ENCODE data around the gene COG5.

COG5 gene

DNA sequence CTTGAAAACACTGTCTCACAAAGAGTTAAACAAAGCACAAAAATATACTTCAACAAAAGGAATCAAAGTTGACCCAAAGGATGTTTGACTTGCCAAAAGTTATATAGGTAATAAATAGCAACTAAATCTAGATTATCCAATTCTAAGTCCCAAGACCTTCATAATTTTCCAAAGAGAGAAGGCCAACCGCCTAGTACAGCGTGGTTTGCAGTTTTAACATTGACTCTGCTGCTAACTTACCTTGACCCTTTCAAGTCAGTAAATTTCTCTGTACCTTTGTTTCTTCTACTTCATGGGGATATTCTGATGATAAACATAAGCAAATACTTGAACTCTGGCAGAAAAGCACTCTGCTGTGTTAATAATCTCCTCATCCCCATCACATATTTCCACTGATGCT is 95.7 kb downstream of the COG5 start:
- H3K4me3 ChIP-seq (ENCODE audit: low read depth, low read length) = no peak overlapping the region
- TF ChIP-seq ZNF404 (tag by site-specific recombination; IDR thresholded peaks at IDR 0.05) = no peak
- TF ChIP-seq, protein P1, sequence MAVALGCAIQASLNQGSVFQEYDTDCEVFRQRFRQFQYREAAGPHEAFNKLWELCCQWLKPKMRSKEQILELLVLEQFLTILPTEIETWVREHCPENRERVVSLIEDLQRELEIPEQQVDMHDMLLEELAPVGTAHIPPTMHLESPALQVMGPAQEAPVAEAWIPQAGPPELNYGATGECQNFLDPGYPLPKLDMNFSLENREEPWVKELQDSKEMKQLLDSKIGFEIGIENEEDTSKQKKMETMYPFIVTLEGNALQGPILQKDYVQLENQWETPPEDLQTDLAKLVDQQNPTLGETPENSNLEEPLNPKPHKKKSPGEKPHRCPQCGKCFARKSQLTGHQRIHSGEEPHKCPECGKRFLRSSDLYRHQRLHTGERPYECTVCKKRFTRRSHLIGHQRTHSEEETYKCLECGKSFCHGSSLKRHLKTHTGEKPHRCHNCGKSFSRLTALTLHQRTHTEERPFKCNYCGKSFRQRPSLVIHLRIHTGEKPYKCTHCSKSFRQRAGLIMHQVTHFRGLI (tag by site-specific recombination; IDR thresholded peaks at IDR 0.05) = peak; percentile 95
- no peaks in the 10 kb centered on the region for H3K9me3 ChIP-seq (ENCODE audit: control insufficient read depth, insufficient read depth, low read depth, low read length)
- no peaks in the 10 kb centered on the region for H3K36me3 ChIP-seq (ENCODE audit: control insufficient read depth in 2 of 2, insufficient read depth in 1 of 2, low read length in 2 of 2)
- no peak overlapping the region for H3K27ac ChIP-seq (ENCODE audit: extremely low read depth, low read depth, low read length)
- H3K4me1 ChIP-seq (ENCODE audit: control insufficient read depth, insufficient read depth, low read length) = no peaks in the 10 kb centered on the region
- ChIA-PET CTCF (interaction anchor here (0.7 to 1.3 kb wide), 2 partner anchors 14 to 33 kb away, joined by 3 to 5 read pairs; no protein-coding TSS in a partner anchor), POLR2A (no interaction called here)

DNA sequence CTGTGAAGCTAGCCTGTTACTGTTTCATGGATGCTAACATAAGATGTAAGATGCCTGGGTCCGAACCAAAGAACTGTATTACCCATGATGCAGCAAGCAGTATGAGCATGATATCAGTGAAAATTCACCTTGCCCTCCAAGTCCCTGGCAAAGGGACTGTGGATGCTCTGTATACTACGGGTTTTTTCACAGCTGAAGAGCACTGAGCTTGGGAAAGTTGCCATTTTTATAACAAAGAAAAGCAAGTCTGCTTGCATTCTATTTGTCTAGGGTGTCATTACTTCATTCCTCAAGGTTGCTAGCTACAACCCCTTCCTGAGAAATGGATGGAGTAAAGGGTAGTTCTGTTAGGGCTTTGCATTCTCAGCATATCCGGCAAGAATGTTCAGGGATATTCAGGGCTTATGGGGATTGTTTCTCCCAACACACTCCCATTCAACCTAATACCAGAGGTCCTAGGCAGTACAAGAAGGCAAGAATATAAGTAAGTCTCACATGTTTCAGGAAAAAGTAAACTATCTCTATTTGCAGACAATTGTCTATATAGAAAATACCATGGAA is 99.0 kb downstream of the COG5 start:
- Histone ChIP-seq H3K9me3 (ENCODE audit: control insufficient read depth, insufficient read depth, low read depth, low read length) (no peaks in the 10 kb centered on the region), H3K4me1 (ENCODE audit: control insufficient read depth, insufficient read depth, low read length) (no peaks in the 10 kb centered on the region), H3K4me3 (ENCODE audit: low read depth, low read length) (no peak overlapping the region), H3K27ac (ENCODE audit: extremely low read depth, low read depth, low read length) (no peak overlapping the region), H3K36me3 (ENCODE audit: control insufficient read depth in 2 of 2, insufficient read depth in 1 of 2, low read length in 2 of 2) (no peaks in the 10 kb centered on the region)
- POLR2A ChIA-PET = no interaction called here
- TF ChIP-seq ZNF16 (tag by site-specific recombination; IDR thresholded peaks at IDR 0.05; ENCODE audit: low read depth) (no peak), ZNF777 (tag by site-specific recombination; IDR thresholded peaks at IDR 0.05; ENCODE audit: borderline replicate concordance) (no peak), ZFP37 (tag by site-specific recombination; IDR thresholded peaks at IDR 0.05) (no peak), ZNF624 (tag by site-specific recombination; IDR thresholded peaks at IDR 0.05) (no peak), ZNF24 (tag by site-specific recombination; IDR thresholded peaks at IDR 0.05) (no peak), ZXDB (tag by site-specific recombination; IDR thresholded peaks at IDR 0.05) (no peak), ZNF324 (tag by site-specific recombination; IDR thresholded peaks at IDR 0.05) (no peak), OSR2 (tag by site-specific recombination; IDR thresholded peaks at IDR 0.05) (no peak), HOXD13 (CRISPR knock-in tag; IDR thresholded peaks at IDR 0.05; ENCODE audit: borderline replicate concordance) (no peak)
- TF ChIP-seq, protein P2, sequence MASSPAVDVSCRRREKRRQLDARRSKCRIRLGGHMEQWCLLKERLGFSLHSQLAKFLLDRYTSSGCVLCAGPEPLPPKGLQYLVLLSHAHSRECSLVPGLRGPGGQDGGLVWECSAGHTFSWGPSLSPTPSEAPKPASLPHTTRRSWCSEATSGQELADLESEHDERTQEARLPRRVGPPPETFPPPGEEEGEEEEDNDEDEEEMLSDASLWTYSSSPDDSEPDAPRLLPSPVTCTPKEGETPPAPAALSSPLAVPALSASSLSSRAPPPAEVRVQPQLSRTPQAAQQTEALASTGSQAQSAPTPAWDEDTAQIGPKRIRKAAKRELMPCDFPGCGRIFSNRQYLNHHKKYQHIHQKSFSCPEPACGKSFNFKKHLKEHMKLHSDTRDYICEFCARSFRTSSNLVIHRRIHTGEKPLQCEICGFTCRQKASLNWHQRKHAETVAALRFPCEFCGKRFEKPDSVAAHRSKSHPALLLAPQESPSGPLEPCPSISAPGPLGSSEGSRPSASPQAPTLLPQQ (tag by site-specific recombination; IDR thresholded peaks at IDR 0.05) = no peak
- CTCF ChIA-PET = interaction anchor here (0.8 to 2.8 kb wide), 8 partner anchors 15 to 415 kb away, joined by 3 to 28 read pairs (median 9); no protein-coding TSS in a partner anchor

DNA sequence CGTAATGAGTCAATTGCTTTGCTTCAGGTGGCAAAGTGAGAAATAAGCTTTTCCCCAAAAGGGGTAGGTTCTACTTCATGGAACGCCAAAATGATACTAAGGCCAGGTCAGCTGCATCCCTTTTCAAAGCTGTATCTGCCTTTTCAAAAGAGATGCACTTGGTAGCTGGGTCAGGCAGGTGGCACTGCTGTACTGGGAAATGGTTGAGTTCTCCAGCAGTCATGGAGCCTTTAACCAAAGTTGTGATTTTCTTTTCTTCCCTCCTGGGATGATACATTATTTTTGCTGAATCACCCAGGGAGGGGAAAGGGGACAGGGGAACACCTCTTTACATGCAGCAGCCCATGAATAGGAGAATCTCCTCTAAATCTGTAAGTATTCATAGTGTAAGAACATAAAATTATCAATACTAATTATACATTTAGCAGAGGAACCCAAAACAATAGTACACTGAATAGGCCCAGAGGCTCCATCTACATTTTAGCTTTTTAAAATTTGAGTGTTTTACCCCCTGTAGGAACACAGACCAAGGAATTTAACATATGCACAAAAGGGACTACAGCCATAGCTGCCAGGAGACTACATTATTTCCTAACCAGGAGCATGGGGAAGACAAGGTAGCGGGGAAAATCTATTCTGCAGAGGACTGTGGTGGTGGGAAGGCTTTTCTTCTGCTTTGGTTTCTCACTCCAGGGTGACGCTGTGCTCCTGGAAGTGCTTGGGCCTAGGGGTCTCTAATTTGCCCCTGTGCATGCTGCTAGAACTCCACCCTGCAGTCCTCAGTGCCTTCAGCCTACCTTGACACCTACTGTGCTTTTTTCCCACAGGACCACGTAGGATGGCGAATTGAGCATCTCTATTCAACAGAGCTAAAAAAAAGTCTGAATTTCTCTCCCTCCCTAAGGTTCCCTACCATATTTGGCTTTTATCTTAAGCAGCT is 100.3 kb downstream of the COG5 start:
- CTCF ChIA-PET = interaction anchor here (0.6 to 2.8 kb wide), 20 partner anchors 14 to 718 kb away, joined by 3 to 28 read pairs (median 4); no protein-coding TSS in a partner anchor
- H3K27ac ChIP-seq (ENCODE audit: extremely low read depth, low read depth, low read length) = no peak overlapping the region
- peak; percentile 61; the same call in 1 of the 2 replicates for TF ChIP-seq ZNF2 (tag by site-specific recombination; IDR thresholded peaks at IDR 0.05)
- TF ChIP-seq ZNF366 (tag by site-specific recombination; conservative IDR thresholded peaks at IDR 0.05) = peak; percentile 35; the same call in 1 of the 2 replicates
- TF ChIP-seq, protein P3, sequence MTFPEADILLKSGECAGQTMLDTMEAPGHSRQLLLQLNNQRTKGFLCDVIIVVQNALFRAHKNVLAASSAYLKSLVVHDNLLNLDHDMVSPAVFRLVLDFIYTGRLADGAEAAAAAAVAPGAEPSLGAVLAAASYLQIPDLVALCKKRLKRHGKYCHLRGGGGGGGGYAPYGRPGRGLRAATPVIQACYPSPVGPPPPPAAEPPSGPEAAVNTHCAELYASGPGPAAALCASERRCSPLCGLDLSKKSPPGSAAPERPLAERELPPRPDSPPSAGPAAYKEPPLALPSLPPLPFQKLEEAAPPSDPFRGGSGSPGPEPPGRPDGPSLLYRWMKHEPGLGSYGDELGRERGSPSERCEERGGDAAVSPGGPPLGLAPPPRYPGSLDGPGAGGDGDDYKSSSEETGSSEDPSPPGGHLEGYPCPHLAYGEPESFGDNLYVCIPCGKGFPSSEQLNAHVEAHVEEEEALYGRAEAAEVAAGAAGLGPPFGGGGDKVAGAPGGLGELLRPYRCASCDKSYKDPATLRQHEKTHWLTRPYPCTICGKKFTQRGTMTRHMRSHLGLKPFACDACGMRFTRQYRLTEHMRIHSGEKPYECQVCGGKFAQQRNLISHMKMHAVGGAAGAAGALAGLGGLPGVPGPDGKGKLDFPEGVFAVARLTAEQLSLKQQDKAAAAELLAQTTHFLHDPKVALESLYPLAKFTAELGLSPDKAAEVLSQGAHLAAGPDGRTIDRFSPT (tag by site-specific recombination; IDR thresholded peaks at IDR 0.05) = no peak
- TF ChIP-seq, protein P4, sequence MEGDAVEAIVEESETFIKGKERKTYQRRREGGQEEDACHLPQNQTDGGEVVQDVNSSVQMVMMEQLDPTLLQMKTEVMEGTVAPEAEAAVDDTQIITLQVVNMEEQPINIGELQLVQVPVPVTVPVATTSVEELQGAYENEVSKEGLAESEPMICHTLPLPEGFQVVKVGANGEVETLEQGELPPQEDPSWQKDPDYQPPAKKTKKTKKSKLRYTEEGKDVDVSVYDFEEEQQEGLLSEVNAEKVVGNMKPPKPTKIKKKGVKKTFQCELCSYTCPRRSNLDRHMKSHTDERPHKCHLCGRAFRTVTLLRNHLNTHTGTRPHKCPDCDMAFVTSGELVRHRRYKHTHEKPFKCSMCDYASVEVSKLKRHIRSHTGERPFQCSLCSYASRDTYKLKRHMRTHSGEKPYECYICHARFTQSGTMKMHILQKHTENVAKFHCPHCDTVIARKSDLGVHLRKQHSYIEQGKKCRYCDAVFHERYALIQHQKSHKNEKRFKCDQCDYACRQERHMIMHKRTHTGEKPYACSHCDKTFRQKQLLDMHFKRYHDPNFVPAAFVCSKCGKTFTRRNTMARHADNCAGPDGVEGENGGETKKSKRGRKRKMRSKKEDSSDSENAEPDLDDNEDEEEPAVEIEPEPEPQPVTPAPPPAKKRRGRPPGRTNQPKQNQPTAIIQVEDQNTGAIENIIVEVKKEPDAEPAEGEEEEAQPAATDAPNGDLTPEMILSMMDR (tag by site-specific recombination; IDR thresholded peaks at IDR 0.05) = peak; percentile 71
- TF ChIP-seq ZNF311 (tag by site-specific recombination; IDR thresholded peaks at IDR 0.05; ENCODE audit: borderline replicate concordance) = no peak
- TF ChIP-seq ZNF350 (tag by site-specific recombination; IDR thresholded peaks at IDR 0.05) = no peak
- peak; percentile 83 for TF ChIP-seq ZNF654 (tag by site-specific recombination; IDR thresholded peaks at IDR 0.05; ENCODE audit: low read depth)
- no peak for TF ChIP-seq ZNF335 (tag by site-specific recombination; conservative IDR thresholded peaks at IDR 0.05)
- TF ChIP-seq, protein P5, sequence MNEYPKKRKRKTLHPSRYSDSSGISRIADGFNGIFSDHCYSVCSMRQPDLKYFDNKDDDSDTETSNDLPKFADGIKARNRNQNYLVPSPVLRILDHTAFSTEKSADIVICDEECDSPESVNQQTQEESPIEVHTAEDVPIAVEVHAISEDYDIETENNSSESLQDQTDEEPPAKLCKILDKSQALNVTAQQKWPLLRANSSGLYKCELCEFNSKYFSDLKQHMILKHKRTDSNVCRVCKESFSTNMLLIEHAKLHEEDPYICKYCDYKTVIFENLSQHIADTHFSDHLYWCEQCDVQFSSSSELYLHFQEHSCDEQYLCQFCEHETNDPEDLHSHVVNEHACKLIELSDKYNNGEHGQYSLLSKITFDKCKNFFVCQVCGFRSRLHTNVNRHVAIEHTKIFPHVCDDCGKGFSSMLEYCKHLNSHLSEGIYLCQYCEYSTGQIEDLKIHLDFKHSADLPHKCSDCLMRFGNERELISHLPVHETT (tag by site-specific recombination; IDR thresholded peaks at IDR 0.05) = no peak
- TF ChIP-seq ZNF621 (tag by site-specific recombination; IDR thresholded peaks at IDR 0.05) = no peak

More for the DNA sequence above, 100.3 kb downstream of the COG5 start:
- Histone ChIP-seq H3K9me3 (ENCODE audit: control insufficient read depth, insufficient read depth, low read depth, low read length) (no peaks in the 10 kb centered on the region), H3K4me3 (ENCODE audit: low read depth, low read length) (no peak overlapping the region), H3K36me3 (ENCODE audit: control insufficient read depth in 2 of 2, insufficient read depth in 1 of 2, low read length in 2 of 2) (no peaks in the 10 kb centered on the region; a peak in 1 of 3 replicates), H3K4me1 (ENCODE audit: control insufficient read depth, insufficient read depth, low read length) (no peaks in the 10 kb centered on the region)
- POLR2A ChIA-PET = no interaction called here

All from HEK293 (cell line).